HCT116 (cell line): ENCODE data around the gene PRMT5. TPM values are rescaled to one million over a fixed set of nuclear protein-coding genes. Genes with fewer than 3 reads are reported as not detected.

Experiments used
- ATAC-seq: fragments of 200-7000 bp; cut with Tn5 transposase; 2 replicates; pipeline ENCODE4 v1.9.1; 2020; ENCODE audit warnings: mild to moderate bottlenecking, moderate library complexity
- BruUV-seq: library from RNA; stranded (reverse); fragments of 400-500 nt; replicated peaks from 2 replicates; lab custom pipeline; 2021; lab: Mats Ljungman, UMichigan
- CTCF ChIA-PET: fragments of 300-600 bp; sonication (Branson Sonifier 250); formaldehyde crosslinking; loops from one replicate; lab custom pipeline; 2021; ENCODE audit warnings: antibody characterized with exemption; lab: Charles Lee
- POLR2A ChIA-PET: fragments of 300-600, 350-600 bp; sonication (Branson Sonifier 250); formaldehyde crosslinking; loops from one replicate; lab custom pipeline; 2021; ENCODE audit warnings: antibody characterized with exemption; lab: Charles Lee
- RAD21 ChIA-PET, 2 experiments: fragments of 300-600 bp; sonication (Branson Sonifier 250); formaldehyde crosslinking; loops; one replicate each; lab custom pipeline; 2023; ENCODE audit warnings: low total read pairs in 2 of 2; ENCODE audit not compliant: uncharacterized antibody in 2 of 2, unreplicated experiment in 2 of 2, low non-redundant PET in 1 of 2; lab: Charles Lee
- DNase-seq: peaks from one replicate; pipeline ENCODE4 v3.0.0-alpha.2; 2010; ENCODE audit warnings: low read depth, low spot score
- H2AFZ ChIP-seq: fragments of 200-600 bp; shearing (Covaris generic), sonication (generic); 2 replicates; pipeline ENCODE4 v1.6.1; 2017; ENCODE audit warnings: low read depth, mixed run types, mixed read lengths, antibody characterized with exemption, low read length; ENCODE audit not compliant: poor library complexity, severe bottlenecking
- H3K27ac ChIP-seq: 2 replicates; pipeline ENCODE4 v1.5.1; 2012; ENCODE audit warnings: low read depth, low read length
- H3K27me3 ChIP-seq: fragments of 200-600 bp; sonication (generic); 2 replicates; pipeline ENCODE4 v1.6.1; 2016; ENCODE audit warnings: mixed run types, low read length, mixed read lengths; ENCODE audit not compliant: insufficient read depth
- H3K36me3 ChIP-seq, 2 experiments: fragments of 200-500 bp in 1 of 2; fragments of 200-600 bp in 1 of 2; sonication (Bioruptor generic) in 1 of 2; sonication (generic) in 1 of 2; 2 replicates each; pipeline versions ENCODE4 v1.5.1 to v1.6.1; 2014 to 2016; ENCODE audit warnings: low read length in 2 of 2, inconsistent platforms in 1 of 2, mixed read lengths in 1 of 2, mixed run types in 1 of 2; ENCODE audit not compliant: insufficient read depth in 2 of 2, control insufficient read depth in 1 of 2
- H3K4me1 ChIP-seq, 2 experiments: fragments of 200-600 bp in 1 of 2; sonication (generic) in 1 of 2; 2 replicates each; pipeline versions ENCODE4 v1.5.1 to v1.6.1; 2012 to 2017; ENCODE audit warnings: low read length in 2 of 2, inconsistent platforms in 1 of 2, mild to moderate bottlenecking in 1 of 2, mixed read lengths in 1 of 2, mixed run types in 1 of 2, moderate library complexity in 1 of 2; ENCODE audit not compliant: insufficient read depth in 2 of 2, control insufficient read depth in 1 of 2
- H3K4me2 ChIP-seq: fragments of 200-600 bp; sonication (generic); 2 replicates; pipeline ENCODE4 v1.6.1; 2017; ENCODE audit warnings: mixed run types, low read length, mixed read lengths
- H3K4me3 ChIP-seq, 2 experiments: fragments of 200-600 bp in 1 of 2; sonication (generic) in 1 of 2; replicated peaks in 1 of 2; 2 replicates each; pipeline ENCODE4 v1.5.1; 2011 to 2016; ENCODE audit warnings: low read length in 2 of 2, control low read depth in 1 of 2, low read depth in 1 of 2, mild to moderate bottlenecking in 1 of 2, mixed read lengths in 1 of 2, mixed run types in 1 of 2
- H3K79me2 ChIP-seq: fragments of 200-600 bp; sonication (generic); 2 replicates; pipeline ENCODE4 v1.6.1; 2017; ENCODE audit warnings: mild to moderate bottlenecking, mixed run types, low read length, moderate library complexity, mixed read lengths; ENCODE audit not compliant: insufficient read depth
- H3K9ac ChIP-seq: fragments of 200-600 bp; sonication (generic); 2 replicates; pipeline ENCODE4 v1.6.1; 2016; ENCODE audit warnings: low read length, mixed read lengths
- H3K9me2 ChIP-seq: fragments of 200-600 bp; sonication (generic), shearing (Covaris generic); 2 replicates; pipeline ENCODE4 v1.6.1; 2017; ENCODE audit warnings: mixed run types, mild to moderate bottlenecking, moderate library complexity; ENCODE audit not compliant: insufficient read depth
- H3K9me3 ChIP-seq, 2 experiments: fragments of 200-500 bp in 1 of 2; fragments of 200-600 bp in 1 of 2; sonication (Bioruptor generic) in 1 of 2; sonication (generic) in 1 of 2; 2 replicates each; pipeline ENCODE4 v1.6.1; 2014 to 2017; ENCODE audit warnings: low read length in 2 of 2, mixed read lengths in 2 of 2, inconsistent platforms in 1 of 2, low read depth in 1 of 2, mild to moderate bottlenecking in 1 of 2, mixed run types in 1 of 2, moderate library complexity in 1 of 2; ENCODE audit not compliant: control insufficient read depth in 1 of 2, insufficient read depth in 1 of 2
- H4K20me1 ChIP-seq: fragments of 200-600 bp; sonication (generic), shearing (Covaris generic); 2 replicates; pipeline ENCODE4 v1.6.1; 2017; ENCODE audit warnings: mixed run types, mild to moderate bottlenecking, moderate library complexity; ENCODE audit not compliant: insufficient read depth
- EZH2 ChIP-seq: fragments of 200-600 bp; sonication (generic); IDR thresholded peaks from 2 replicates; pipeline ENCODE4 v1.6.1; 2017; ENCODE audit warnings: antibody characterized with exemption, mixed run types
- SP1 ChIP-seq: IDR thresholded peaks from 2 replicates; pipeline ENCODE4 v1.6.1; 2012; ENCODE audit warnings: low read depth
- TCF7L2 ChIP-seq: IDR thresholded peaks from 2 replicates; pipeline ENCODE4 v1.7.0; 2011; ENCODE audit warnings: borderline replicate concordance, inconsistent platforms; ENCODE audit not compliant: insufficient read depth, insufficient read length; ENCODE audit errors: extremely low read depth
- ZFX ChIP-seq: fragments of 450-650 bp; IDR thresholded peaks from 2 replicates; pipeline ENCODE4 v1.6.1; 2017
- intact Hi-C: fragments of 100-400 bp; cut with micrococcal nuclease; formaldehyde crosslinking; loops from 2 replicates; pipeline ENCODE4 v1.10.0; 2022
- total RNA-seq: library from RNA; stranded (reverse); gene quantifications from one replicate; pipeline ENCODE4 v1.2.1, GENCODE V29; 2021; ENCODE audit not compliant: unreplicated experiment
- TF ChIP-seq, protein P1 (sequence below): IDR thresholded peaks from 2 replicates; pipeline ENCODE4 v1.6.1; 2012; ENCODE audit warnings: low read depth
- TF ChIP-seq, protein P2 (sequence below): IDR thresholded peaks from 2 replicates; pipeline ENCODE4 v1.6.1; 2011; ENCODE audit warnings: mild to moderate bottlenecking, low read length, moderate library complexity; ENCODE audit not compliant: insufficient replicate concordance; ENCODE audit errors: extremely low read depth

PRMT5 gene
- total RNA-seq, 1 experiment from 2014 or later = 186 TPM

DNA sequence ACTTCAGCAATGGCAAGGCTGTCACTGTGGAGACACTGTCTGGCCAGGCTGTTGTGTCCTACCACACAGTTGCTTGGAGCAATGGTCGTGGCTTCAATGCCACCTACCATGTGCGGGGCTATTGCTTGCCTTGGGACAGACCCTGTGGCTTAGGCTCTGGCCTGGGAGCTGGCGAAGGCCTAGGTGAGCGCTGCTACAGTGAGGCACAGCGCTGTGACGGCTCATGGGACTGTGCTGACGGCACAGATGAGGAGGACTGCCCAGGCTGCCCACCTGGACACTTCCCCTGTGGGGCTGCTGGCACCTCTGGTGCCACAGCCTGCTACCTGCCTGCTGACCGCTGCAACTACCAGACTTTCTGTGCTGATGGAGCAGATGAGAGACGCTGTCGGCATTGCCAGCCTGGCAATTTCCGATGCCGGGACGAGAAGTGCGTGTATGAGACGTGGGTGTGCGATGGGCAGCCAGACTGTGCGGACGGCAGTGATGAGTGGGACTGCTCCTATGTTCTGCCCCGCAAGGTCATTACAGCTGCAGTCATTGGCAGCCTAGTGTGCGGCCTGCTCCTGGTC lies 53.3 kb downstream of the PRMT5 start:
- H3K4me3 ChIP-seq = no peak overlapping the region
- H3K79me2 ChIP-seq = no peaks in the 10 kb centered on the region
- no peaks in the 10 kb centered on the region for H4K20me1 ChIP-seq
- RAD21 ChIA-PET = no interaction called here
- H3K4me2 ChIP-seq = no peak overlapping the region
- no peak for DNase-seq
- H3K9me3 ChIP-seq = no peaks in the 10 kb centered on the region
- TF ChIP-seq TCF7L2 (no peak), EZH2 (no peak), ZFX (no peak), SP1 (no peak)
- TF ChIP-seq, protein P1, sequence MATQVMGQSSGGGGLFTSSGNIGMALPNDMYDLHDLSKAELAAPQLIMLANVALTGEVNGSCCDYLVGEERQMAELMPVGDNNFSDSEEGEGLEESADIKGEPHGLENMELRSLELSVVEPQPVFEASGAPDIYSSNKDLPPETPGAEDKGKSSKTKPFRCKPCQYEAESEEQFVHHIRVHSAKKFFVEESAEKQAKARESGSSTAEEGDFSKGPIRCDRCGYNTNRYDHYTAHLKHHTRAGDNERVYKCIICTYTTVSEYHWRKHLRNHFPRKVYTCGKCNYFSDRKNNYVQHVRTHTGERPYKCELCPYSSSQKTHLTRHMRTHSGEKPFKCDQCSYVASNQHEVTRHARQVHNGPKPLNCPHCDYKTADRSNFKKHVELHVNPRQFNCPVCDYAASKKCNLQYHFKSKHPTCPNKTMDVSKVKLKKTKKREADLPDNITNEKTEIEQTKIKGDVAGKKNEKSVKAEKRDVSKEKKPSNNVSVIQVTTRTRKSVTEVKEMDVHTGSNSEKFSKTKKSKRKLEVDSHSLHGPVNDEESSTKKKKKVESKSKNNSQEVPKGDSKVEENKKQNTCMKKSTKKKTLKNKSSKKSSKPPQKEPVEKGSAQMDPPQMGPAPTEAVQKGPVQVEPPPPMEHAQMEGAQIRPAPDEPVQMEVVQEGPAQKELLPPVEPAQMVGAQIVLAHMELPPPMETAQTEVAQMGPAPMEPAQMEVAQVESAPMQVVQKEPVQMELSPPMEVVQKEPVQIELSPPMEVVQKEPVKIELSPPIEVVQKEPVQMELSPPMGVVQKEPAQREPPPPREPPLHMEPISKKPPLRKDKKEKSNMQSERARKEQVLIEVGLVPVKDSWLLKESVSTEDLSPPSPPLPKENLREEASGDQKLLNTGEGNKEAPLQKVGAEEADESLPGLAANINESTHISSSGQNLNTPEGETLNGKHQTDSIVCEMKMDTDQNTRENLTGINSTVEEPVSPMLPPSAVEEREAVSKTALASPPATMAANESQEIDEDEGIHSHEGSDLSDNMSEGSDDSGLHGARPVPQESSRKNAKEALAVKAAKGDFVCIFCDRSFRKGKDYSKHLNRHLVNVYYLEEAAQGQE = no peak
- TF ChIP-seq, protein P2, sequence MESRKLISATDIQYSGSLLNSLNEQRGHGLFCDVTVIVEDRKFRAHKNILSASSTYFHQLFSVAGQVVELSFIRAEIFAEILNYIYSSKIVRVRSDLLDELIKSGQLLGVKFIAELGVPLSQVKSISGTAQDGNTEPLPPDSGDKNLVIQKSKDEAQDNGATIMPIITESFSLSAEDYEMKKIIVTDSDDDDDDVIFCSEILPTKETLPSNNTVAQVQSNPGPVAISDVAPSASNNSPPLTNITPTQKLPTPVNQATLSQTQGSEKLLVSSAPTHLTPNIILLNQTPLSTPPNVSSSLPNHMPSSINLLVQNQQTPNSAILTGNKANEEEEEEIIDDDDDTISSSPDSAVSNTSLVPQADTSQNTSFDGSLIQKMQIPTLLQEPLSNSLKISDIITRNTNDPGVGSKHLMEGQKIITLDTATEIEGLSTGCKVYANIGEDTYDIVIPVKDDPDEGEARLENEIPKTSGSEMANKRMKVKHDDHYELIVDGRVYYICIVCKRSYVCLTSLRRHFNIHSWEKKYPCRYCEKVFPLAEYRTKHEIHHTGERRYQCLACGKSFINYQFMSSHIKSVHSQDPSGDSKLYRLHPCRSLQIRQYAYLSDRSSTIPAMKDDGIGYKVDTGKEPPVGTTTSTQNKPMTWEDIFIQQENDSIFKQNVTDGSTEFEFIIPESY = no peak
- POLR2A ChIA-PET = no interaction called here
- CTCF ChIA-PET = no interaction called here
- no peaks in the 10 kb centered on the region for H3K9me2 ChIP-seq
- H3K4me1 ChIP-seq = peaks cover 0 to 14% of the 10 kb centered on the region in 2 experiments; a peak in 3 of 4 replicates
- intact Hi-C loops = no loop called here
- BruUV-seq = no TSS peak
- H3K27ac ChIP-seq = no peak overlapping the region
- H2AFZ ChIP-seq = no peak overlapping the region
- H3K27me3 ChIP-seq = no peaks in the 10 kb centered on the region
- H3K9ac ChIP-seq = no peak overlapping the region
- ATAC-seq = no peak
- H3K36me3 ChIP-seq = peaks cover 3% of the 10 kb centered on the region in 2 experiments; a peak in 1 of 4 replicates
